Activated gamma-delta T cell (primary cell): Measurements from ENCODE around the gene RDX.
"Not testable (repeated sequence)": the region's sequence is repeated elsewhere in the genome, so short reads cannot be mapped to it uniquely, and the experiment has no call there.

Experiments used
- DNase-seq: peaks from one replicate; lab custom pipeline; 2025; lab: John Stamatoyannopoulos, UW
- total RNA-seq, 2 donors: gene quantifications; one replicate each; lab custom pipeline; 2026; lab: John Stamatoyannopoulos, UW

The RDX gene
- total RNA-seq: 55.7 to 72.4 reads per million in 2 donors

- peak; percentile 54 for DNase-seq
Measured at GRCh38 chr11:110296226-110297075, at the start of gene RDX. Gene RDX (minus strand): TSS chr11:110296614. CDS start chr11:110279692, 16,922 bp downstream.

- no peak for DNase-seq
Measured at GRCh38 chr11:110345743-110346142, 49.3 kb upstream of the RDX start.

- DNase-seq: no peak
Measured at GRCh38 chr11:110340436-110340835, 44.0 kb upstream of the RDX start.

- DNase-seq: no peak
Measured at GRCh38 chr11:110339456-110340250, 43.2 kb upstream of the RDX start.

- DNase-seq: no peak
Measured at GRCh38 chr11:110338684-110339083, 42.3 kb upstream of the RDX start.

- no peak for DNase-seq
Measured at GRCh38 chr11:110337570-110338193, 41.3 kb upstream of the RDX start.

GRCh38 chr11:110336054-110336453 lies 39.6 kb upstream of the RDX start:
- DNase-seq: no peak

- no peak for DNase-seq
Measured at GRCh38 chr11:110335358-110335757, 38.9 kb upstream of the RDX start.

- no peak for DNase-seq
Measured at GRCh38 chr11:110331626-110332025, 35.2 kb upstream of the RDX start.

GRCh38 chr11:110329445-110329844 lies 33.0 kb upstream of the RDX start:
- no peak for DNase-seq

GRCh38 chr11:110327508-110327907 lies 31.1 kb upstream of the RDX start:
- DNase-seq: no peak

GRCh38 chr11:110323786-110324185 lies 27.4 kb upstream of the RDX start:
- no peak for DNase-seq

- no peak for DNase-seq
Measured at GRCh38 chr11:110319501-110319900, 23.1 kb upstream of the RDX start.

- no peak for DNase-seq
Measured at GRCh38 chr11:110318638-110319404, 22.4 kb upstream of the RDX start.

- no peak for DNase-seq
Measured at GRCh38 chr11:110317516-110317932, 21.1 kb upstream of the RDX start.

GRCh38 chr11:110314366-110315095 lies 18.1 kb upstream of the RDX start:
- DNase-seq: no peak

- no peak for DNase-seq
Measured at GRCh38 chr11:110312670-110313069, 16.3 kb upstream of the RDX start.

- no peak for DNase-seq
Measured at GRCh38 chr11:110311783-110312579, 15.6 kb upstream of the RDX start.

GRCh38 chr11:110308071-110308470 lies 11.7 kb upstream of the RDX start:
- no peak for DNase-seq

- DNase-seq: not testable (repeated sequence)
Measured at GRCh38 chr11:110306019-110306388, 9.6 kb upstream of the RDX start.
